Measurements from ENCODE around the gene CCM2.

CCM2 gene

DNA sequence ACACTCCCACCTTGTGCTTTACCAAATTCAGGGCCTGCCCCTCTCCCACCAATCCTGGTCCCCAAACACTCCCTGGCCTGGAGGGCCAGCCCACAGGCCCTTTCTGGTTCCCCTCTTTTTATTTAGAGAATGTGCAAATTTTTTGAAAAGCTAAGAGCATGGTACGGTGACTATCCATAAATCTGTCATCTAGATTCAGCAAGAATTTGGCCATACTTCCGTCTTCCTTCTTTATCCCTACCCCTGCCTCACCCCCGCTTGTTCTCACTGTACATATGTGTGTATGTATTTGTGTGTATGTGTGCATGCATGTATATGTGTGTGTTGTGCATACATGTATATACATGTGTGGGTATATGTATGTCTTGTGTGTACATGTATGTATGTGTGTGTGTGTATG, 119.5 kb downstream of the CCM2 start:
- H3K27me3 ChIP-seq (ENCODE audit: insufficient read depth, low read length): peaks cover 25% of the 10 kb centered on the region
- no peaks in the 10 kb centered on the region for H3K4me1 ChIP-seq (ENCODE audit: control insufficient read depth, insufficient read depth, low read length, unreplicated experiment)
- no peak overlapping the region for H2AFZ ChIP-seq (ENCODE audit: low read length, unreplicated experiment)
- no peak overlapping the region for H3K27ac ChIP-seq (ENCODE audit: low read depth, low read length)
- H3K36me3 ChIP-seq (ENCODE audit: insufficient read depth, low read length): no peaks in the 10 kb centered on the region
- no peak overlapping the region for H3K4me3 ChIP-seq (ENCODE audit: low read depth, low read length)
- H3K79me2 ChIP-seq (ENCODE audit: control insufficient read depth, insufficient read depth, low read length, unreplicated experiment): no peaks in the 10 kb centered on the region

DNA sequence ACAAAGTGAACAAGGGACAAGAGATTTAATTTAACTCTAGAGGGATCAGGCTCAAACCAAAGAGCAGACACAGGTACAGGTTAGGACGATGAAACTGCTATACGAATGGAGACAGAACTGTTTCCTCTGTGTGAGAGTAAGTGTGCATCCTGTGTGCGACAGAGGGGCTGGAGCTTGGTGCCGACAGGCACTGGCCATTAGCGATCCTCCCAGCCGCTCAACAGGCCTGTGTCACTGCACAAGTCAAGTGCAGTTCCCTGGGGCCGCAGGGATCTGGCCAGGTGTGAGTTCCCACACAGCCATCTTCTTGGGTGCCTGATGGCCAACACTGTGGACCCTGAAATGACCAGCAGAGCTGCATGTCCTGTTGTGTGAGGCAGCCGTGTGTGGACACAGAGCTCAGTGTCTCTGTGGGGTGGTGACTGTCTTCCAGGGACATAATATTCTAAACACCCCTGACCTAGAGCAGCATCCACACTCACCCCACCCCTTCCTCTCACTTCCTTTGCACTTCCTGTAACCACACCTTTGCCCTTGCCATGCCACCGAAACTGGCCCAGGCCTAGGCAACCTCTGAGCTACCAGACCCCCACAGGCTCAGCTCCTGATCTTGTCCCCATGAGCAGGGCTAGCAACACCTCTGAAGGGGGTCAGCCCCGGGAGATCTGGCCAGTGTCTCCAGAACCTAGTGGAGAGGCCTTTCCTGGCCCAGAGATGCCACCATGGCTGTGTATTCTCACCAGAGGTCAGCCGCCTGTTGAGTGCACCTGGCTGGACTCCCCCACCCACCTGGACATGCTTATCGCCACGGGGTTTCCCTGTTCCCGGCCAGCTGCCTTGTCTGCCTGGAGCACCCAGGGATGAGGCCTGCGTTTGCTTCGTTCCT, 123.2 kb downstream of the CCM2 start:
- Histone ChIP-seq H3K79me2 (ENCODE audit: control insufficient read depth, insufficient read depth, low read length, unreplicated experiment) (no peaks in the 10 kb centered on the region), H3K4me1 (ENCODE audit: control insufficient read depth, insufficient read depth, low read length, unreplicated experiment) (no peaks in the 10 kb centered on the region), H3K27ac (ENCODE audit: low read depth, low read length) (no peak overlapping the region), H2AFZ (ENCODE audit: low read length, unreplicated experiment) (no peak overlapping the region), H3K27me3 (ENCODE audit: insufficient read depth, low read length) (no peaks in the 10 kb centered on the region), H3K4me3 (ENCODE audit: low read depth, low read length) (no peak overlapping the region), H3K36me3 (ENCODE audit: insufficient read depth, low read length) (no peaks in the 10 kb centered on the region)

GRCh38 chr7:45123913-45124710, 124.1 kb downstream of the CCM2 start:
- H2AFZ ChIP-seq (ENCODE audit: low read length, unreplicated experiment): no peak overlapping the region
- H3K27me3 ChIP-seq (ENCODE audit: insufficient read depth, low read length): no peaks in the 10 kb centered on the region
- no peaks in the 10 kb centered on the region for H3K4me1 ChIP-seq (ENCODE audit: control insufficient read depth, insufficient read depth, low read length, unreplicated experiment)
- H3K4me3 ChIP-seq (ENCODE audit: low read depth, low read length): no peak overlapping the region
- no peaks in the 10 kb centered on the region for H3K79me2 ChIP-seq (ENCODE audit: control insufficient read depth, insufficient read depth, low read length, unreplicated experiment)
- no peaks in the 10 kb centered on the region for H3K36me3 ChIP-seq (ENCODE audit: insufficient read depth, low read length)
- no peak overlapping the region for H3K27ac ChIP-seq (ENCODE audit: low read depth, low read length)

DNA sequence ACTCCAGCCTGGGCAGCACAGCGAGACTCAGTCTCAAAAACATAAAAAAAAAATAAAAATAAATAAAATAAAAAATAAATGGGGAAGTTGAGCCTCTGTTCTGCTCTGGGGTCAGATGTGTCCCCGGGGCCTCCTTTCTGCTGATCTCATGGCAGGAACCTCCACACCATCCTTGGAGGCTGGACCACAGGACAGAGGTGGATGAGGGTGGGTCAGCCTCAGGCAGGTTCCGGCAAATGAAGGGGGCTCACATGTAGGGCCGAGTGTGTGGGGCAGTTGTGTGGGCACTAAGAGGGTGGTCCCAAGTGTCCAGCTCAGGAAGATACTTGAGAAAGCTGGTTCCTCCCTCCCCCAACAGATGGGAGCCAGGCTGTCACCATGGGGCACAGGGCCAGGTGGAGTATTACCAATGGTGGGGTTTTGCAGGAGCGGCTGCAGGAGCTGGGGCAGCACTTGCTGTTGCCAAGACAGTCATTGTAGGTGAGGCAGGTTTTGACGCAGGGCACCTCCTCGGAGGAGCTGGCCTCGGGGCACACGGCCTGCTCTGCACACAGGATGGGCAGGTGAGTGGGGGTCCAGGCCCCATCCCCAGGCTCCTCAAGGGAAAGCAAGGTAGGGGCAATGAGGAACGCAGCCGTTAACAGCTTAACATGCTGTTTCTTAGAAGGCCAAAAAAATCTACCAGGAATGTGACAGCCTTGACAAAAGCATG, 125.3 kb downstream of the CCM2 start:
- Histone ChIP-seq H3K4me1 (ENCODE audit: control insufficient read depth, insufficient read depth, low read length, unreplicated experiment) (no peaks in the 10 kb centered on the region), H3K27me3 (ENCODE audit: insufficient read depth, low read length) (no peaks in the 10 kb centered on the region), H3K27ac (ENCODE audit: low read depth, low read length) (no peak overlapping the region), H3K4me3 (ENCODE audit: low read depth, low read length) (no peak overlapping the region), H3K36me3 (ENCODE audit: insufficient read depth, low read length) (no peaks in the 10 kb centered on the region), H3K79me2 (ENCODE audit: control insufficient read depth, insufficient read depth, low read length, unreplicated experiment) (no peaks in the 10 kb centered on the region), H2AFZ (ENCODE audit: low read length, unreplicated experiment) (no peak overlapping the region)
